GM19324 (cell line): ENCODE results near the gene SCN8A.

Experiments
- ATAC-seq: cut with Tn5 transposase; IDR thresholded peaks from one replicate; pipeline ENCODE4 v1.9.1; 2021; ENCODE audit warnings: mild to moderate bottlenecking, moderate library complexity; ENCODE audit not compliant: unreplicated experiment, low FRiP score

Gene SCN8A

GRCh38 chr12:51700887-51701286, 109.9 kb downstream of the SCN8A start:
- ATAC-seq: no peak

GRCh38 chr12:51702587-51702986, 111.6 kb downstream of the SCN8A start:
- no peak for ATAC-seq

- no peak for ATAC-seq
Measured at GRCh38 chr12:51705450-51705849, 114.4 kb downstream of the SCN8A start.

- no peak for ATAC-seq
Measured at GRCh38 chr12:51706206-51706605, 115.2 kb downstream of the SCN8A start.

GRCh38 chr12:51714666-51715065, 123.6 kb downstream of the SCN8A start:
- no peak for ATAC-seq

- no peak for ATAC-seq
Measured at GRCh38 chr12:51717326-51717925, 126.4 kb downstream of the SCN8A start.

- no peak for ATAC-seq
Measured at GRCh38 chr12:51721282-51721940, 130.4 kb downstream of the SCN8A start.

GRCh38 chr12:51722431-51722830, 131.4 kb downstream of the SCN8A start:
- no peak for ATAC-seq

GRCh38 chr12:51726161-51726560, 135.1 kb downstream of the SCN8A start:
- ATAC-seq: no peak

- no peak for ATAC-seq
Measured at GRCh38 chr12:51726931-51727330, 135.9 kb downstream of the SCN8A start.

- no peak for ATAC-seq
Measured at GRCh38 chr12:51729331-51729730, 138.3 kb downstream of the SCN8A start.

GRCh38 chr12:51730745-51731144, 139.7 kb downstream of the SCN8A start:
- ATAC-seq: no peak

GRCh38 chr12:51740536-51740935, 149.5 kb downstream of the SCN8A start:
- ATAC-seq: no peak

GRCh38 chr12:51744235-51744634, 153.2 kb downstream of the SCN8A start:
- no peak for ATAC-seq

- ATAC-seq: no peak
Measured at GRCh38 chr12:51744957-51745356, 153.9 kb downstream of the SCN8A start.

- no peak for ATAC-seq
Measured at GRCh38 chr12:51746416-51746815, 155.4 kb downstream of the SCN8A start.

- no peak for ATAC-seq
Measured at GRCh38 chr12:51748235-51748634, 157.2 kb downstream of the SCN8A start.

GRCh38 chr12:51749206-51749985, 158.4 kb downstream of the SCN8A start:
- no peak for ATAC-seq

- ATAC-seq: no peak
Measured at GRCh38 chr12:51749986-51750317, 158.9 kb downstream of the SCN8A start.

- ATAC-seq: no peak
Measured at GRCh38 chr12:51751661-51752060, 160.6 kb downstream of the SCN8A start.

- ATAC-seq: no peak
Measured at GRCh38 chr12:51752234-51752889, 161.3 kb downstream of the SCN8A start.
